Thymus (tissue), 11 donors: ENCODE data around the gene DAD1. TPM values are rescaled to one million over a fixed set of nuclear protein-coding genes. Genes with fewer than 3 reads are reported as not detected.

Experiments
- DNase-seq, 9 donors: peaks; one replicate each; pipeline ENCODE4 v3.0.0-alpha.2; 2013; ENCODE audit warnings: low spot score in 9 of 9, low read depth in 6 of 9, missing footprints in 1 of 9
- H3K27ac ChIP-seq, 2 donors: one replicate each; pipeline ENCODE4 v1.5.1; 2013; ENCODE audit warnings: control low read depth in 1 of 2, low read depth in 1 of 2, low read length in 1 of 2, mild to moderate bottlenecking in 1 of 2, moderate library complexity in 1 of 2
- H3K27me3 ChIP-seq, 2 donors: one replicate each; pipeline ENCODE4 v1.5.1; 2013; ENCODE audit warnings: low read length in 1 of 2; ENCODE audit not compliant: control insufficient read depth in 2 of 2, insufficient read depth in 1 of 2
- H3K36me3 ChIP-seq, 2 donors: one replicate each; pipeline ENCODE4 v1.5.1; 2013; ENCODE audit warnings: low read length in 1 of 2, mild to moderate bottlenecking in 1 of 2, moderate library complexity in 1 of 2; ENCODE audit not compliant: control insufficient read depth in 2 of 2, insufficient read depth in 2 of 2
- H3K4me1 ChIP-seq, 2 donors: one replicate each; pipeline ENCODE4 v1.5.1; 2013; ENCODE audit warnings: low read length in 2 of 2; ENCODE audit not compliant: control insufficient read depth in 2 of 2, insufficient read depth in 2 of 2
- H3K4me3 ChIP-seq, 2 donors: one replicate each; pipeline ENCODE4 v1.5.1; 2013; ENCODE audit warnings: low read length in 2 of 2, control low read depth in 1 of 2, mild to moderate bottlenecking in 1 of 2
- H3K9me3 ChIP-seq, 2 donors: one replicate each; pipeline ENCODE4 v1.5.1; 2013; ENCODE audit warnings: low read length in 1 of 2, mild to moderate bottlenecking in 1 of 2; ENCODE audit not compliant: control insufficient read depth in 2 of 2, insufficient read depth in 1 of 2
- WGBS: extraction: QIAGEN DNeasy Blood & Tissue Kit; methylation state at CpG from one replicate; pipeline ENCODE4 v1.1.7; 2013; 5-methylcytosine and 5-hydroxymethylcytosine counted together
- polyA plus RNA-seq: library from polyadenylated mRNA; stranded (reverse); fragments of 200-250 nt; gene quantifications from one replicate; pipeline ENCODE4 v1.2.3, GENCODE V29; 2013
- total RNA-seq: library from RNA; stranded (reverse); fragments of 120-200 nt; gene quantifications from one replicate; pipeline ENCODE4 v1.2.4, GENCODE V29; 2013
- donor health status: healthy.

The DAD1 gene
- total and polyA plus RNA-seq, 2 donors = 220 to 237 TPM

- DNase-seq = no peak
- Histone ChIP-seq H3K9me3 (no peaks in the 10 kb centered on the region), H3K27ac (no peak overlapping the region), H3K36me3 (peaks cover 6 to 30% of the 10 kb centered on the region in 2 donors), H3K27me3 (no peaks in the 10 kb centered on the region), H3K4me3 (no peak overlapping the region), H3K4me1 (peaks cover 15 to 28% of the 10 kb centered on the region in 2 donors)
- WGBS = 97% methylated on average over 2 of the region's 2 CpGs
These were observed 8.4 kb downstream of the DAD1 start for GRCh38 chr14:22580625-22581024.

DNA sequence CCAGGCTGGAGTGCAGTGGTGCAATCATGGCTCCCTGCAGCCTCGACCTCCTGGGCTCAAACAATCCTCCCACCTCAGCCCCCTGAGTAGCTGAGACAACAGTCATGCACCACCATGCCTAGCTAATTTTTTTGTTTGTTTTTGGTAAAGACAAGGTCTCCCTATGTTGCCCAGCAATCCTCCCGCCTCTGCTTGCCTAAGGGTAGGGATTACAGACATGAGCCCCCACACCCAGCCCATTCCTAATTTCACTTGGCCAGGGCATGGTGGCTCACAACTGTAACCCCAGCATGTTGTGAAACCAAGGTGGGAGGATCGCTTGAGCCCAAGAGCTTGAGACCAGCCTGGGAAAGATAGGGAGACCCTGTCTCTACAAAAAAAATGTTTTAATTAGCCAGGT lies 9.1 kb downstream of the DAD1 start:
- H3K4me1 ChIP-seq = peaks cover 15 to 27% of the 10 kb centered on the region in 2 donors
- DNase-seq = no peak
- WGBS = 97% methylated on average over 3 of the region's 3 CpGs

DNA sequence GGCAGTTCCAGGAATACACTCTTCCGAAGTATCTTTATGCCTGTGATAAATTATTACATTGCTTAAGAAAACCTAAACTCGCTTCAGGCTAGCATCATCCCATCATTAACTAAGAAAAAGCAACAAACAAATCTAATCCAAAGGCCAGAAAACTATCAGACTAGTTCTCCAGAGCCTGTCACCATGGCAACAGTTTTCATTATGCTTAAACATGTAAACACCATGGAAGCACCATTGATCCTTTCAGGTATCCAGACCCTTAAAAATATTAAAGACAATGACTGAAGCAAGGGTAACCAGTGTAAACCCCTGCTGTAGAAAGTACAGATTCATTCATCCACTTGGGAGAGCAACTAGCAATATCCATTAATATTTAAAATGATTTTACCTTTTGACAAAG lies 9.8 kb downstream of the DAD1 start:
- WGBS = 95% methylated on average over 2 of the region's 2 CpGs
- Histone ChIP-seq H3K27ac (no peak overlapping the region), H3K4me1 (peaks cover 14 to 21% of the 10 kb centered on the region in 2 donors), H3K9me3 (no peaks in the 10 kb centered on the region), H3K27me3 (no peaks in the 10 kb centered on the region), H3K4me3 (no peak overlapping the region), H3K36me3 (peaks cover 12 to 36% of the 10 kb centered on the region in 2 donors)
- DNase-seq = no peak

More for the DNA sequence above, 9.1 kb downstream of the DAD1 start:
- H3K36me3 ChIP-seq = peaks cover 9 to 33% of the 10 kb centered on the region in 2 donors
- H3K9me3 ChIP-seq = no peaks in the 10 kb centered on the region
- H3K27me3 ChIP-seq = no peaks in the 10 kb centered on the region
- H3K27ac ChIP-seq = no peak overlapping the region
- H3K4me3 ChIP-seq = no peak overlapping the region

- Histone ChIP-seq H3K4me1 (peaks cover 4 to 7% of the 10 kb centered on the region in 2 donors), H3K9me3 (no peaks in the 10 kb centered on the region), H3K27me3 (no peaks in the 10 kb centered on the region), H3K4me3 (no peak overlapping the region), H3K36me3 (peaks cover 17 to 47% of the 10 kb centered on the region in 2 donors), H3K27ac (no peak overlapping the region)
- 82% methylated on average over 6 of the region's 6 CpGs for WGBS
- no peak for DNase-seq
These were observed 11.6 kb downstream of the DAD1 start for GRCh38 chr14:22577334-22577908.

DNA sequence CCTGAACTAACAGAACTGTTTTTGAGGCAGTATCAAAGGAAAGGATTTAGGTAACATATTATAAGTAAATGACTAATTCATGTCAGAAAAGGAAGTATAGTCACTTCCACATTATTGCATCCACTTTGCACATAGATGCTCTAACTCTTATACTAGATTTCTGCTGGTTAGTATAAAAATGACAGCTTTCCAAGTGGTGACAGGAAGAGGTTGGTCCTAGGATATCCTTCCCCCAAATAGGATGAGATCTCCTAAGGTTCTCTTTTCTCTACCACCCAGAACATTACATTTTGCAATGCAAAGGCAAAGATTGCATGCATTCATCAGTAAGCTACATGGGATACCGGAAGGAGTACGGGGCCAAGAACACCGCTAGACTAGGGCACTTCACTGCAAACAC lies 15.2 kb downstream of the DAD1 start:
- H3K4me1 ChIP-seq = peaks cover 15 to 31% of the 10 kb centered on the region in 2 donors

GRCh38 chr14:22572562-22573058 lies 16.4 kb downstream of the DAD1 start:
- peaks cover 24 to 37% of the 10 kb centered on the region in 2 donors for H3K4me1 ChIP-seq
- 93% methylated on average over 1 of the region's 1 CpG for WGBS
- H3K9me3 ChIP-seq = no peaks in the 10 kb centered on the region
- no peaks in the 10 kb centered on the region for H3K27me3 ChIP-seq
- H3K36me3 ChIP-seq = peaks cover 28 to 63% of the 10 kb centered on the region in 2 donors
- no peak overlapping the region for H3K4me3 ChIP-seq
- DNase-seq = no peak
- peak overlapping the region in 1 of 2 donors; percentile 7 for H3K27ac ChIP-seq

More for the DNA sequence above, 15.2 kb downstream of the DAD1 start:
- H3K27me3 ChIP-seq = no peaks in the 10 kb centered on the region
- WGBS = over 99% methylated on average over 3 of the region's 3 CpGs
- peaks cover 23 to 56% of the 10 kb centered on the region in 2 donors for H3K36me3 ChIP-seq
- H3K4me3 ChIP-seq = no peak overlapping the region
- H3K9me3 ChIP-seq = no peaks in the 10 kb centered on the region
- H3K27ac ChIP-seq = peak overlapping the region in 1 of 2 donors; percentile 18
- DNase-seq = no peak

DNA sequence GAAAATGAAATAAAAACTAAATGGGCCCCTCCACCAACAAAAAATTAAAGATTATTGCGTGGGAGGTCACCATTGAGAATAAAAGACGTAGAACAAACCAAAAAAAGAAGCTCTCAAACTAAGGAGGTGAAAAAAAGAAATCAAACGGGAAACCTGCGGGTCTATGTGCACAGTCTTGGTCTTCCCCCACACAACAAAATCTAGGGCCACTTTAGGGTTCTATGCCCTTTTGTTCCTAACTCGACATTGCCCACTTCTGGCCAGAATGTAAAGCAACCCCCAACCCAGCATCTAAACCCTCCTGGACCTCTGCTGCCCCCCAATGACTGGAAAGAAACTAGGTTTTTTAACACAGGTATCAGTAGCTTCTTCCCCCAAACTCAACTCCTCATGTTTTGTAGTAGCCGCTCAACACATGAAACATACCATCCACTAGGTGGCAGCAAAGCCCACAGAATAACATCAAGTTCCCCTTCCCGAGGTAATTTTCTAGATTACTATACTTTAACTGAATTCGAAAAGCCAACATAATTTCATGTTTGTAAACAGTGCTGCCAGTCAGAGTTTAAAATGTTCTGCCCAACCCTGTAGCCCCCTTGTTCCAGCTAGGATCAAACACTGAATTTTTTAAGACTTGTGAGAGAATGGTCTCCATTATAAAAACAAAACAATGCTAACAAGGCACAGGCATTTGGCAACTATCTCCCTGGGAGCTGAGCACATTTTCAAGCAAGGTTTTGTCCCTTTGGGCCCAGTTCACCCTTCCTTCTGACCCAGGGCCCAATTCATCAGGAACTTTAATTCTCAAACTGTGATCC lies 18.7 kb downstream of the DAD1 start:
- whole genome bisulfite sequencing = 7% methylated on average over 8 of the region's 8 CpGs
- Histone ChIP-seq H3K27ac (peak overlapping the region; percentile 83 to 98), H3K9me3 (no peaks in the 10 kb centered on the region), H3K27me3 (no peaks in the 10 kb centered on the region), H3K36me3 (peaks cover 25 to 72% of the 10 kb centered on the region in 2 donors), H3K4me1 (peaks cover 41 to 59% of the 10 kb centered on the region in 2 donors), H3K4me3 (peak overlapping the region; percentile 39 to 49)
- peak; percentile 87 to 100 (median 98) for DNase-seq

GRCh38 chr14:22569737-22570131 lies 19.3 kb downstream of the DAD1 start:
- no peaks in the 10 kb centered on the region for H3K9me3 ChIP-seq
- peak in 1 of 9 donors; percentile 34 for DNase-seq
- H3K27ac ChIP-seq = peak overlapping the region; percentile 83 to 98
- H3K4me3 ChIP-seq = peak overlapping the region; percentile 39 to 49
- peaks cover 47 to 65% of the 10 kb centered on the region in 2 donors for H3K4me1 ChIP-seq
- H3K36me3 ChIP-seq = peaks cover 21 to 73% of the 10 kb centered on the region in 2 donors
- 63% methylated on average over 3 of the region's 3 CpGs for WGBS
- H3K27me3 ChIP-seq = no peaks in the 10 kb centered on the region
